ENCODE measurements around the gene PLPP3.

The PLPP3 gene

GRCh38 chr1:56566061-56566744 lies 13.2 kb downstream of the PLPP3 start:
- TF ChIP-seq CTCF (IDR thresholded peaks at IDR 0.05; ENCODE audit: low read depth, low read length) = no peak
- no peak overlapping the region for H3K4me3 ChIP-seq (replicated peaks in 1 of 2; ENCODE audit: low read depth in 2 of 2, low read length in 2 of 2)
- DNase-seq (ENCODE audit: low read depth in 2 of 2) = no peak

- no peak for TF ChIP-seq CTCF (IDR thresholded peaks at IDR 0.05; ENCODE audit: low read depth, low read length)
- DNase-seq (ENCODE audit: low read depth in 2 of 2) = no peak
- H3K4me3 ChIP-seq (replicated peaks in 1 of 2; ENCODE audit: low read depth in 2 of 2, low read length in 2 of 2) = no peak overlapping the region
Observed at GRCh38 chr1:56564615-56565014, 14.7 kb downstream of the PLPP3 start.

- no peak for TF ChIP-seq CTCF (IDR thresholded peaks at IDR 0.05; ENCODE audit: low read depth, low read length)
- H3K4me3 ChIP-seq (replicated peaks in 1 of 2; ENCODE audit: low read depth in 2 of 2, low read length in 2 of 2) = no peak overlapping the region
- DNase-seq (ENCODE audit: low read depth in 2 of 2) = no peak
Observed at GRCh38 chr1:56563568-56563967, 15.8 kb downstream of the PLPP3 start.

DNA sequence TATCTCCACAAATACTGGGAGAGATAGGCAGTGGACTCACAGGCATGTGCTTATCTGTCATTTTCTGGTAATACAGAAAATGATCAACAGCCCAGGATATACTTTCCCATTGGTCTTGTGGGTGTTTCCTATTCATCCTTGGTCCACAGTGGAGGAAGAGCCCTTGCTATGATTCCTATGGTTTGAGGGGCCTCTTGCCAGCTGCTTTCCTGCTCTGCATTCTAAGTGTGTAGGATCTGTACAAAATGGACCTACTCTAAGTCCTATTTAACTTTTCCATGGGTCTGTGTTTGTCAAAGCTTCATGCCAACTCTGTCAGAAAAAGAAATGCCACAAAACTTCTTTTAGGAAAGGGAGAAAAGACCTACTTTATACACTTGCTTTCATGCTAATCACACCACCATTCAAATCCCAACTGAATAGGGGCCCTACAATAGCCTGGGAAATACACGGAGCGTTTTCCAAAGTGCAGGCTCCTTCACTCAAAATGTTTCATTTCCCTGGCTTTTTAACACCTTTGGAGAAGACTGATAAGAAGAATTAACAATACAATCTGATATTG lies 16.4 kb downstream of the PLPP3 start:
- no peak for TF ChIP-seq CTCF (IDR thresholded peaks at IDR 0.05; ENCODE audit: low read depth, low read length)
- DNase-seq (ENCODE audit: low read depth in 2 of 2) = no peak

GRCh38 chr1:56561227-56562019 lies 17.9 kb downstream of the PLPP3 start:
- no peak for DNase-seq (ENCODE audit: low read depth in 2 of 2)
- H3K4me3 ChIP-seq (replicated peaks in 1 of 2; ENCODE audit: low read depth in 2 of 2, low read length in 2 of 2) = no peak overlapping the region
- no peak for TF ChIP-seq CTCF (IDR thresholded peaks at IDR 0.05; ENCODE audit: low read depth, low read length)

More for the DNA sequence above, 16.4 kb downstream of the PLPP3 start:
- H3K4me3 ChIP-seq (replicated peaks in 1 of 2; ENCODE audit: low read depth in 2 of 2, low read length in 2 of 2) = no peak overlapping the region

DNA sequence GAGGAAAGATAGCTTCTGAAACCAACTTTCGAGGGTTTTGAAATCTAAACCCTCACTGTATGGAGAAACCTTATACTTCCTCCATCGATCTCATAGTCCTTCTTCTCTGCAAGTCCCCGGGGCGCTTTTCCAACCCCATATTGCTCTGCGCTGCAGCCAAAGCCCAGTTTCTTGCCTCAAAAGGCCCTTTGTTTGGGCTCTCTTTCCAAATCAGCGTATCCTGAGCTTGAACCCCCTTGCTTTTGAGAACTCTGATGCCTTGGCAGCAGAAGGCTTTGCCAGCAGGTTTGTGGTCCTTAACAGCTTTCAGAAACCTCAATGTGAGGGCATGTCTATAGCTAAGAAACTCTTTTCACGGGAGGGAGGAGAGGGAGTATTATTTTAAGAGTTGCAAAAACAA lies 21.6 kb downstream of the PLPP3 start:
- no peak overlapping the region for H3K4me3 ChIP-seq (replicated peaks in 1 of 2; ENCODE audit: low read depth in 2 of 2, low read length in 2 of 2)
- DNase-seq (ENCODE audit: low read depth in 2 of 2) = no peak
- TF ChIP-seq CTCF (IDR thresholded peaks at IDR 0.05; ENCODE audit: low read depth, low read length) = no peak
